NCI-H146 treated with DMSO at 0.1 percent for 48 hours (cell line): ENCODE data around the gene RREB1.

Experiments used
- DNase-seq: peaks from one replicate; lab custom pipeline; 2025; ENCODE audit not compliant: unreplicated experiment; lab: John Stamatoyannopoulos, UW

Gene RREB1

GRCh38 chr6:7100072-7100752, 7.5 kb upstream of the RREB1 start:
- no peak for DNase-seq

GRCh38 chr6:7100753-7101081, 7.0 kb upstream of the RREB1 start:
- DNase-seq, result no peak

GRCh38 chr6:7101290-7101689, 6.5 kb upstream of the RREB1 start:
- DNase-seq, result no peak

GRCh38 chr6:7104752-7105151, 3.0 kb upstream of the RREB1 start:
- no peak for DNase-seq

GRCh38 chr6:7106215-7106751, 1.5 kb upstream of the RREB1 start:
- DNase-seq, result no peak

GRCh38 chr6:7106752-7107577, 796 bp upstream of the RREB1 start:
- no peak for DNase-seq

- DNase-seq, result no peak
These were observed 619 bp downstream of the RREB1 start for GRCh38 chr6:7108196-7108963.

GRCh38 chr6:7108964-7109836, 1.4 kb downstream of the RREB1 start:
- no peak for DNase-seq

- DNase-seq, result no peak
These were observed 2.5 kb downstream of the RREB1 start for GRCh38 chr6:7110092-7110792.

GRCh38 chr6:7111095-7111690, 3.4 kb downstream of the RREB1 start:
- no peak for DNase-seq

- no peak for DNase-seq
These were observed 4.4 kb downstream of the RREB1 start for GRCh38 chr6:7112171-7112570.

- peak; percentile 43 for DNase-seq
These were observed 5.1 kb downstream of the RREB1 start for GRCh38 chr6:7112741-7113313.

- no peak for DNase-seq
These were observed 7.1 kb downstream of the RREB1 start for GRCh38 chr6:7114744-7115458.

GRCh38 chr6:7115543-7116231, 7.9 kb downstream of the RREB1 start:
- no peak for DNase-seq

- no peak for DNase-seq
These were observed 11.6 kb downstream of the RREB1 start for GRCh38 chr6:7119272-7119801.

- DNase-seq, result peak; percentile 60
These were observed 14.0 kb downstream of the RREB1 start for GRCh38 chr6:7121700-7122241.

GRCh38 chr6:7122684-7123083, 14.9 kb downstream of the RREB1 start:
- no peak for DNase-seq

GRCh38 chr6:7124114-7124513, 16.4 kb downstream of the RREB1 start:
- DNase-seq, result no peak
